Measurements from ENCODE around the gene CSTPP1.
"Not testable (repeated sequence)": the region's sequence is repeated elsewhere in the genome, so short reads cannot be mapped to it uniquely, and the experiment has no call there.

CSTPP1 gene

GRCh38 chr11:46918083-46918787 lies 18.3 kb upstream of the CSTPP1 start, which contains the start of gene LRP4:
Gene LRP4, minus strand, starts transcription at chr11:46918550. Its CDS starts 171 bp downstream, at chr11:46918379.
- DNase-seq (ENCODE audit: low read depth, low spot score), result no peak
- Histone ChIP-seq H3K27me3 (ENCODE audit: insufficient read depth, insufficient read length) (no peaks in the 10 kb centered on the region), H3K36me3 (ENCODE audit: insufficient read depth, insufficient read length, low read length) (peaks cover 15% of the 10 kb centered on the region), H3K4me3 (ENCODE audit: insufficient read length, low read depth) (peak within 1 kb of the TSS; percentile 83), H3K9ac (ENCODE audit: insufficient read length, low read depth) (peak within 1 kb of the TSS; percentile 91), H3K4me1 (ENCODE audit: insufficient read depth, insufficient read length) (peaks cover 14% of the 10 kb centered on the region), H3K9me3 (ENCODE audit: insufficient read depth, low read length) (no peaks in the 10 kb centered on the region)
- TF ChIP-seq SUZ12 (IDR thresholded peaks at IDR 0.05; ENCODE audit: extremely low read depth, insufficient read depth, insufficient read length) (no peak), ZNF274 (IDR thresholded peaks at IDR 0.05; ENCODE audit: low read depth, low read length) (no peak), YY1 (IDR thresholded peaks at IDR 0.05; ENCODE audit: insufficient read depth, insufficient read length) (no peak)

GRCh38 chr11:46918788-46919513 lies 17.6 kb upstream of the CSTPP1 start:
- Histone ChIP-seq H3K36me3 (ENCODE audit: insufficient read depth, insufficient read length, low read length) (peaks cover 15% of the 10 kb centered on the region), H3K27me3 (ENCODE audit: insufficient read depth, insufficient read length) (no peaks in the 10 kb centered on the region), H3K4me1 (ENCODE audit: insufficient read depth, insufficient read length) (peaks cover 11% of the 10 kb centered on the region), H3K4me3 (ENCODE audit: insufficient read length, low read depth) (peak overlapping the region; percentile 52), H3K9ac (ENCODE audit: insufficient read length, low read depth) (peak overlapping the region; percentile 68), H3K9me3 (ENCODE audit: insufficient read depth, low read length) (no peaks in the 10 kb centered on the region)
- DNase-seq (ENCODE audit: low read depth, low spot score), result peak; percentile 39
- TF ChIP-seq SUZ12 (IDR thresholded peaks at IDR 0.05; ENCODE audit: extremely low read depth, insufficient read depth, insufficient read length) (no peak), ZNF274 (IDR thresholded peaks at IDR 0.05; ENCODE audit: low read depth, low read length) (no peak), YY1 (IDR thresholded peaks at IDR 0.05; ENCODE audit: insufficient read depth, insufficient read length) (no peak)

- Histone ChIP-seq H3K9me3 (ENCODE audit: insufficient read depth, low read length) (no peaks in the 10 kb centered on the region), H3K9ac (ENCODE audit: insufficient read length, low read depth) (no peak overlapping the region), H3K27me3 (ENCODE audit: insufficient read depth, insufficient read length) (no peaks in the 10 kb centered on the region), H3K4me3 (ENCODE audit: insufficient read length, low read depth) (no peak overlapping the region), H3K4me1 (ENCODE audit: insufficient read depth, insufficient read length) (peaks cover 2% of the 10 kb centered on the region), H3K36me3 (ENCODE audit: insufficient read depth, insufficient read length, low read length) (peaks cover 6% of the 10 kb centered on the region)
- TF ChIP-seq YY1 (IDR thresholded peaks at IDR 0.05; ENCODE audit: insufficient read depth, insufficient read length) (no peak), ZNF274 (IDR thresholded peaks at IDR 0.05; ENCODE audit: low read depth, low read length) (no peak), SUZ12 (IDR thresholded peaks at IDR 0.05; ENCODE audit: extremely low read depth, insufficient read depth, insufficient read length) (no peak)
- no peak for DNase-seq (ENCODE audit: low read depth, low spot score)
These were observed 15.8 kb upstream of the CSTPP1 start for GRCh38 chr11:46920755-46921154.

DNA sequence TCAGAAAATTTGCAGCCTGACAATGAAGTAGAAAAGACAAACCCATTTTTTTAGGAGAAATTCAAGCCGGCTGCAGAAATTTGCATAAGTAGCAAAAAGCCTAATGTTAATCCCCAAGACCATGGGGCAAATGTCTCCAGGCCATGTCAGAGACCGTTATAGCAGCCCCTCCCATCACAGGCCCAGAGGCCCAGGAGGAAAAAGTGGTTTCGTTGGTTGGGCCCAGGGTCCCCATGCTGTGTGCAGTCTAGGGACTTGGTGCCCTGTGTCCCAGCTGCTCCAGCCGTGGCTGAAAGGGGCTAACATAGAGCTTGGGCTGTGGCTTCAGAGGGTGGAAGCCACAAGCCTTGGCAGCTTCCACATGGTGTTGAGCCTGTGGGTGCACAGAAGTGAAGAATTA lies 8.6 kb upstream of the CSTPP1 start:
- H3K9ac ChIP-seq (ENCODE audit: insufficient read length, low read depth); H3K27me3 ChIP-seq (ENCODE audit: insufficient read depth, insufficient read length); H3K4me3 ChIP-seq (ENCODE audit: insufficient read length, low read depth); H3K4me1 ChIP-seq (ENCODE audit: insufficient read depth, insufficient read length); DNase-seq (ENCODE audit: low read depth, low spot score); H3K36me3 ChIP-seq (ENCODE audit: insufficient read depth, insufficient read length, low read length): not testable (repeated sequence)
- peaks cover 20% of the 10 kb centered on the region; the same call in 1 of the 2 replicates for H3K9me3 ChIP-seq (ENCODE audit: insufficient read depth, low read length)

- H3K27me3 ChIP-seq (ENCODE audit: insufficient read depth, insufficient read length); H3K9ac ChIP-seq (ENCODE audit: insufficient read length, low read depth); H3K4me3 ChIP-seq (ENCODE audit: insufficient read length, low read depth); H3K4me1 ChIP-seq (ENCODE audit: insufficient read depth, insufficient read length); DNase-seq (ENCODE audit: low read depth, low spot score); H3K36me3 ChIP-seq (ENCODE audit: insufficient read depth, insufficient read length, low read length): not testable (repeated sequence)
- H3K9me3 ChIP-seq (ENCODE audit: insufficient read depth, low read length), result peaks cover 20% of the 10 kb centered on the region; the same call in 1 of the 2 replicates
These were observed 7.9 kb upstream of the CSTPP1 start for GRCh38 chr11:46928701-46929100.

- Histone ChIP-seq H3K4me1 (ENCODE audit: insufficient read depth, insufficient read length) (no peaks in the 10 kb centered on the region), H3K4me3 (ENCODE audit: insufficient read length, low read depth) (no peak overlapping the region), H3K9me3 (ENCODE audit: insufficient read depth, low read length) (peaks cover 20% of the 10 kb centered on the region; the same call in 1 of the 2 replicates), H3K36me3 (ENCODE audit: insufficient read depth, insufficient read length, low read length) (no peaks in the 10 kb centered on the region), H3K9ac (ENCODE audit: insufficient read length, low read depth) (no peak overlapping the region), H3K27me3 (ENCODE audit: insufficient read depth, insufficient read length) (no peaks in the 10 kb centered on the region)
- DNase-seq (ENCODE audit: low read depth, low spot score), result no peak
- TF ChIP-seq SUZ12 (IDR thresholded peaks at IDR 0.05; ENCODE audit: extremely low read depth, insufficient read depth, insufficient read length), result no peak
These were observed 6.5 kb upstream of the CSTPP1 start for GRCh38 chr11:46930089-46930488.

GRCh38 chr11:46942172-46942571 lies 5.6 kb downstream of the CSTPP1 start:
- Histone ChIP-seq H3K9me3 (ENCODE audit: insufficient read depth, low read length) (no peaks in the 10 kb centered on the region), H3K9ac (ENCODE audit: insufficient read length, low read depth) (no peak overlapping the region), H3K4me3 (ENCODE audit: insufficient read length, low read depth) (no peak overlapping the region), H3K36me3 (ENCODE audit: insufficient read depth, insufficient read length, low read length) (peaks cover 8% of the 10 kb centered on the region), H3K27me3 (ENCODE audit: insufficient read depth, insufficient read length) (no peaks in the 10 kb centered on the region), H3K4me1 (ENCODE audit: insufficient read depth, insufficient read length) (no peaks in the 10 kb centered on the region)
- no peak for DNase-seq (ENCODE audit: low read depth, low spot score)
- TF ChIP-seq YY1 (IDR thresholded peaks at IDR 0.05; ENCODE audit: insufficient read depth, insufficient read length) (no peak), SUZ12 (IDR thresholded peaks at IDR 0.05; ENCODE audit: extremely low read depth, insufficient read depth, insufficient read length) (no peak), ZNF274 (IDR thresholded peaks at IDR 0.05; ENCODE audit: low read depth, low read length) (no peak)
